ENCODE data around the gene CFAP77.

GRCh38 chr9:132497731-132498130, 87.7 kb downstream of the CFAP77 start:
- no peak for TF ChIP-seq E2F4 (CRISPR knock-in tag; IDR thresholded peaks at IDR 0.05; ENCODE audit: low read depth)
- no peak for TF ChIP-seq ZNF830 (CRISPR knock-in tag; IDR thresholded peaks at IDR 0.05)
- no peak for TF ChIP-seq VEZF1 (CRISPR knock-in tag; IDR thresholded peaks at IDR 0.05)
- no peak for TF ChIP-seq HMGN3 (IDR thresholded peaks at IDR 0.05; ENCODE audit: borderline replicate concordance, extremely low read depth, insufficient read length, low read depth, low read length)
- TF ChIP-seq ZNF398 (CRISPR knock-in tag; IDR thresholded peaks at IDR 0.05): no peak
- TF ChIP-seq NFRKB (IDR thresholded peaks at IDR 0.05; ENCODE audit: low read depth): no peak
- TF ChIP-seq EZH2 (IDR thresholded peaks at IDR 0.05; ENCODE audit: borderline replicate concordance, low read depth, low read length): no peak
- TF ChIP-seq CREM (IDR thresholded peaks at IDR 0.05; ENCODE audit: low read depth): no peak

All from K562 (cell line).